Measurements from ENCODE around the gene SCFD2.
"Not testable (repeated sequence)": the region's sequence is repeated elsewhere in the genome, so short reads cannot be mapped to it uniquely, and the experiment has no call there.

The SCFD2 gene

GRCh38 chr4:53101191-53101581 lies 264.7 kb downstream of the SCFD2 start:
- peak in 1 of 2 experiments; percentile 60 for DNase-seq (ENCODE audit: low read depth in 2 of 2)

- DNase-seq (ENCODE audit: low read depth in 2 of 2): peak; percentile 71 to 73
These were observed 265.2 kb downstream of the SCFD2 start for GRCh38 chr4:53100501-53101190.

- peak in 1 of 2 experiments; percentile 56 for DNase-seq (ENCODE audit: low read depth in 2 of 2)
These were observed 267.2 kb downstream of the SCFD2 start for GRCh38 chr4:53098681-53099121.

GRCh38 chr4:53094040-53094439 lies 271.8 kb downstream of the SCFD2 start:
- no peak for DNase-seq (ENCODE audit: low read depth in 2 of 2)

- peak in 1 of 2 experiments; percentile 33 for DNase-seq (ENCODE audit: low read depth in 2 of 2)
These were observed 275.7 kb downstream of the SCFD2 start for GRCh38 chr4:53089936-53090729.

GRCh38 chr4:53088152-53088551 lies 277.7 kb downstream of the SCFD2 start:
- DNase-seq (ENCODE audit: low read depth in 2 of 2): no peak

GRCh38 chr4:53076374-53076958 lies 289.4 kb downstream of the SCFD2 start:
- DNase-seq (ENCODE audit: low read depth in 2 of 2): no peak

GRCh38 chr4:53075162-53075785 lies 290.6 kb downstream of the SCFD2 start:
- no peak for DNase-seq (ENCODE audit: low read depth in 2 of 2)

- DNase-seq (ENCODE audit: low read depth in 2 of 2): no peak
These were observed 297.0 kb downstream of the SCFD2 start for GRCh38 chr4:53068755-53069330.

GRCh38 chr4:53067125-53067802 lies 298.6 kb downstream of the SCFD2 start:
- DNase-seq (ENCODE audit: low read depth in 2 of 2): no peak

GRCh38 chr4:53066155-53066554 lies 299.7 kb downstream of the SCFD2 start:
- DNase-seq (ENCODE audit: low read depth in 2 of 2): no peak

- DNase-seq (ENCODE audit: low read depth in 2 of 2): no peak
These were observed 301.3 kb downstream of the SCFD2 start for GRCh38 chr4:53064609-53065008.

GRCh38 chr4:53061091-53061850 lies 304.6 kb downstream of the SCFD2 start:
- DNase-seq (ENCODE audit: low read depth in 2 of 2): no peak

GRCh38 chr4:53060278-53060677 lies 305.6 kb downstream of the SCFD2 start:
- DNase-seq (ENCODE audit: low read depth in 2 of 2): no peak

- no peak for DNase-seq (ENCODE audit: low read depth in 2 of 2)
These were observed 306.0 kb downstream of the SCFD2 start for GRCh38 chr4:53059871-53060270.

- DNase-seq (ENCODE audit: low read depth in 2 of 2): no peak
These were observed 306.6 kb downstream of the SCFD2 start for GRCh38 chr4:53059256-53059655.

GRCh38 chr4:53057679-53058078 lies 308.2 kb downstream of the SCFD2 start:
- no peak for DNase-seq (ENCODE audit: low read depth in 2 of 2)

- not testable (repeated sequence) for DNase-seq (ENCODE audit: low read depth in 2 of 2)
These were observed 308.8 kb downstream of the SCFD2 start for GRCh38 chr4:53057108-53057507.

GRCh38 chr4:53055716-53056403 lies 310.0 kb downstream of the SCFD2 start:
- no peak for DNase-seq (ENCODE audit: low read depth in 2 of 2)

- peak; percentile 83 for DNase-seq (ENCODE audit: low read depth in 2 of 2)
These were observed 310.6 kb downstream of the SCFD2 start for GRCh38 chr4:53055274-53055673.
